GM18511 (cell line): ENCODE data around the gene AJAP1.
"Not testable (repeated sequence)": the region's sequence is repeated elsewhere in the genome, so short reads cannot be mapped to it uniquely, and the experiment has no call there.

Experiments
- ATAC-seq: cut with Tn5 transposase; IDR thresholded peaks from one replicate; pipeline ENCODE4 v1.9.1; 2021; ENCODE audit warnings: mild to moderate bottlenecking, moderate library complexity; ENCODE audit not compliant: unreplicated experiment

AJAP1 gene

GRCh38 chr1:4657244-4657789 lies 2.9 kb downstream of the AJAP1 start:
- no peak for ATAC-seq

DNA sequence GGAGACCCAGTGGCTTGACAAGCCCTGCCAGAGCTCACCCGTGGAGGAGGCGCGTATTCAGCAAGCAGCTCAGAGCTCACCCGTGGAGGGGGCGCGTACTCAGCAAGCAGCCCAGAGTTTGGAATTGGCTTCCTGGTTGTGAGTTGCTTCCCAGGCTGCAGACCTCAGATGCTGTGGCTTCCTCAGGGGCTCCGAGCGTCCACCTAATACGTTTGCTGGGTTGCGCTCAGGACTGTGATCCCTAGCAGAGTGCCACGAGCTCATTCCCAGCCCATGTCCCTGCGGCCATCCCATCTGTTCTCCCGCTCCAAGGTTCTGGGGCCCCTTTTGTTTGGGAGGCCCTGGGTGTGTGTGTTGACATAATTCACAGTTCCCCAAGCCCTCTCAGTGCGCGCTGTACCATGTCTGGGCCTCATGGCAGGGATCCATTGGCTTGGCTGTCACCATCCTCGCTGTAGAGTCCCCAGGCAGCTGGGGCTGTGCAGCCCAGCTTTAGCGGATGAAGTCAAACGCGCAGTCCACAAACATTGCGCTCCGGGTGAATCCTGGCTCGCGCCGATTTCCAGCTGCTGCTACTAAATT lies 3.6 kb downstream of the AJAP1 start:
- ATAC-seq: no peak

- ATAC-seq: no peak
Measured at GRCh38 chr1:4658643-4659628, 4.5 kb downstream of the AJAP1 start.

DNA sequence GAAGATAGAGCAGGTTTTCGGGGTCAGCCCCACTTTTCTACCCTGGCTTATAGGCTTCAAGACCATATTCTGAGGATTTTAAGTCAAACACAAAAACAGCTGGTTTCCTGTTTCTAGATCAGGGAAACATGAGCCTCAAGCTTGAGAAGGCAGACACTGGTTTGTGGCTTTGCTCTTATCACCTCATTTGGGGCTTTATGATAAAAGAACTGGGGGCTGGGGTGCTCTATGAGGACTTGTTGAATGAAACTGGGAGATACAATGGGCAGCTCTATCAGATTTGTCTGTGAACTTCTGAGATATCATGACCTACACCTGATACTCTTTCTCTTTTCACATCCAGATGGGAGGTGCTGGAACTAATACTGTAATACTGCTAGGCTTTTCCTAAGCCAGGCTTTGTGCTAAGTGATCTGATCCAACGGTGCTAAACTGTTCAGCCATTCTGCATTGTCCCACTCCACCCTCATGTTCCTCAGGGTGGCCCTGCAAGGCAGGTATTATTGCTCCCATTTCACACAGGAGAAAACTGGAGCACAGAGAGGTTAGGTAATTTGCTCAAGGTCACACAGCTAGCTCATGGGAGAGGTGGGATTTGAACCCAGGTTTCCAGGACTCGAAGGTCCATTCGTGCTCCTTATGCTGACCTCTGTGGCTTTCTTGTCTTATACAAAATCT lies 6.6 kb downstream of the AJAP1 start:
- ATAC-seq: no peak

GRCh38 chr1:4661595-4661917 lies 7.1 kb downstream of the AJAP1 start:
- no peak for ATAC-seq

GRCh38 chr1:4662168-4662567 lies 7.8 kb downstream of the AJAP1 start:
- no peak for ATAC-seq

DNA sequence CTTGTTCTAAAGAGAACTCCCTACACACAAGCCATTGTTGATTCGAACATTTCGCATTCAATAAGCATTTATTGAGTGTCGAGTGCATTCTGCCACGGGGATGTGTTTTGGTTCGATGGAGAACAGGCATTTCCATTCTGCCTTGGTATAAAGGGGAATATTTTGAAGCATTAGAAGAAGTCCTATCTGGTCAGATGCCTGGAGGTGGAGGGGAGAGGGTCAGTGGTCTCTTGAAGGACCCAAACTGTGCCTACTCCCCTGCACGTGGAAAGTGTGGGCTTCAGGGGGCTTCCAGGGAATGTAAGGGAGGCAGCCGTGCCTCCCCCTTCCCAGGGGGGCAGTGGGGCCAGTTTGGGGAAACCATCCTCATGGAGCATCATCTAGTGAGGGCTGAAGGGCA lies 8.3 kb downstream of the AJAP1 start:
- no peak for ATAC-seq

GRCh38 chr1:4664095-4664494 lies 9.7 kb downstream of the AJAP1 start:
- ATAC-seq: no peak

- no peak for ATAC-seq
Measured at GRCh38 chr1:4664606-4665005, 10.2 kb downstream of the AJAP1 start.

DNA sequence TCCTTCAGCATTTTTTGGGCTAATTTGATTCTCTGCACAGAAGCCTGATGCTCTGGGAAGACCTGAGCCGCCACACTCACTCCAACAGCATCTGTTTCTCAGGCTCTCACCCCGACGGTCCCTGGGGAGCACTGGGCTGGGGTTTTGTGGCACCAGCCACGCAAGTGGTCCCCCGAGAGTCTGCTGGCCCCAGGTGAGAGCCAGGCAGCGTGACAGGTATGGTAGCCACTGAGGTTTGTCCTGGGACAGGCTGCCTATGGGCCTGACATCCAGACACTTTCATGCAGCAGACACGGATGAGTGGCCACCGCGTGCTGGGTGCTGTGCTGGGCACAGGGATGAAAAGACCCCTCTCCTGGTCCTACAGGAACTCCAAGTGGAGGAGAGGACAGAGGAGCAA lies 11.0 kb downstream of the AJAP1 start:
- ATAC-seq: no peak

GRCh38 chr1:4666683-4667082 lies 12.3 kb downstream of the AJAP1 start:
- ATAC-seq: not testable (repeated sequence)

- no peak for ATAC-seq
Measured at GRCh38 chr1:4668743-4669700, 14.6 kb downstream of the AJAP1 start.

DNA sequence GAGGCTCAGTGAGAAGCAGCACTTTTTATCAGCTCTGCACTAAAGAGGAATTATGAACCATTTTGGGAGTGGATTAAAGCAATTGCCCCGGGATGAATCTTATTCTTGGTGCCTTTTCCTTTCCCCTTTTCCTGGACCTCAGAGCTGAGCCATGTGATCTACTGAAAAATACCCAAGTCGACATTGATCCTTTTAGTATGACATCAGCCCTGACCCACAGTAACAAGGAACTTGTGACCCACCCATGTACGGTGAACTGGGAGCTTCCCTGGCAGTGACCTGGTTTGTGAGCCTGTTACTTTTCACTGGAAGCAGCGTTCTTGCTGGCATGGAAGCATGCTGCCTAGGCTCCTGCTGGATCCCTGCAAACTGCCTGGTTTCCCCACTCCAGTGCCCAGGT lies 15.9 kb downstream of the AJAP1 start:
- ATAC-seq: no peak

DNA sequence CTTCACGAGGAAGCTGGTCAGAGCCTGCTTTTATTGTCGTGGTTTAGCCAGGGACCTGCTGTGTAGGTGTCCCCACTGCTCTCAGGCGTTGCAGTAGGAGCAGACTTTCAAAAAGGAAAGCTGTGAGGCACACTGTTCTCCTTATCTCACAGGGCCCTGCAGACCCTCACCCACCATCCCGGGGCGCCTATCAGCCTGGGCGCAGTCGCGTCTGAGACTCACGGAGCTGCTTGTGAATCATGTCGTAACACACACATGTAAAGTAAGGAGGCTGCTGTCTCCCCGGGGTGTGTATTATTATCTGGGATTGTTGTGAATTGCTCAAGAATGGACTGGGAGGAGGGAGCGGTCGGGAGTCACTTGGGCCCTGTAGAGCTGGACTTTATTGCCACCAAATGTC lies 17.4 kb downstream of the AJAP1 start:
- ATAC-seq: no peak

GRCh38 chr1:4673494-4673893 lies 19.1 kb downstream of the AJAP1 start:
- ATAC-seq: no peak

DNA sequence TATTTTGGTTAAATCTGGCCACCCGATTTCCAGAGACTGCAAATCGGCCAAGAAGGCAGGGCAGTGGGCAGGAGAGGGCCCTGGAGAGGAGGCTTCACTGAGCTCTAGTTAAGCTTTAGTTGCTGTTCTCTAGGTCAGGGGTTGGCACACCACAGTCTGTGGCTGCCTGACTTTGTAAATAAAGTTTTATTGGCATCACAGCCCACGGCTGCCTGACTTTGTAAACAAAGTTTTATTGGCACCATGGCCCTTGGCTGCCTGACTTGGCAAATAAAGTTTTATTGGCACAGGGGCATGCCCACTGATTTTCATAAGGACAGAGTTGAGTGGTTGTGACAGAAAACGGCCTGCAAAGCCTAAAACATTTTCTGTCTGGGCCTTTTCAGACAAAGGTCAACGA lies 19.7 kb downstream of the AJAP1 start:
- no peak for ATAC-seq

DNA sequence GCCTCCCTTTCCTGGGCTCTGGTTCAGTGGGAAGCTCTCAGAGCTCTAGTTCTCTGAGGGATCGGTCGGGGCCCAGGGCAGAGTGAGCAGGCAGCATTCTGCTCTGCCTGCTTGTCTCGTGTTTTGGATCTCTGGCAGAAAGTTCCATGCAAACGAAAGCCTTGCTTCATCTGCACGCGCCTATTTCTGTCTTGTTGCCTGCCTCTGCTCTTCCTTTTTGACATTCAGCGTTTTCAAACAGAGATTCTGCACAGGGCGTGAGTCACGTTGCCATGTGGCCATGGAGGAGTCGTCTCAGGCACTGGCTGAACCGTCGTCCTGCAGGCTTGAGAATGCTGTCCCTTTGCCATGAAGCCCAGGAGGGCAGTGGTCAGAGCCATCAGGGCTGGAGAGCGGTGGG lies 20.3 kb downstream of the AJAP1 start:
- no peak for ATAC-seq

GRCh38 chr1:4675454-4676186 lies 21.2 kb downstream of the AJAP1 start:
- ATAC-seq: no peak

GRCh38 chr1:4676253-4676652 lies 21.8 kb downstream of the AJAP1 start:
- ATAC-seq: no peak

DNA sequence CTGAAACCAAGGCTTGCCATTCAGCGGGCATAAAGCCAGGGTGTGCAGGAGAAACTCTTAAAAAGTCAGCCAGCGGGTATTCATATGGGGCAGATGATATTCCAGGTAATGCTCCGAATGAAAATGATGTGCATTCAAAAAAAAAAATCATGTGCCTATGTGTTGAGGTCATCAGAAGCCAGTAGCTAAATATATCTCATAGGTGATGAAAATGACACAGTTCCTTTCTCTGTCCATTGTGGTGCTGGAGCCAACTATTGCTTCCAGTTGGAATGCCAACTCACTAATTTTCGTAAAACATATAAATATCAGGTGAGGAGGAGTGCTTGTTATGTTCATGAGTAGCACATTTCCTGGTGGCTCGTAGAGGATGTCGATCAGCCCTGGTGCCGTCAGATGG lies 23.2 kb downstream of the AJAP1 start:
- no peak for ATAC-seq
